Muscle of arm (tissue), 12 donors: ENCODE data around the gene TCERG1. TPM values are rescaled to one million over a fixed set of nuclear protein-coding genes. Genes with fewer than 3 reads are reported as not detected.

ENCODE experiments used
- polyA plus RNA-seq, 12 donors: library from polyadenylated mRNA; unstranded; fragments of 120-200 nt; gene quantifications; one replicate each; pipeline ENCODE4 v1.2.1, GENCODE V29; 2013; ENCODE audit not compliant: insufficient read length in 12 of 12

Gene TCERG1
- polyA plus RNA-seq, 12 donors: 48.1 to 230 (median 84.6) TPM

Other genes starting within 250 kb of the TCERG1 start
- gene RBM27, start 243.7 kb upstream of the TCERG1 start, polyA plus RNA-seq: 10 to 100 TPM in 11 of 12 donors, not detected in 1; 16.4 to 28.3 (median 18.0) TPM
- gene POU4F3, start 108.5 kb upstream of the TCERG1 start, polyA plus RNA-seq: under 1 TPM in 2 of 12 donors, not detected in 10; 0.07 to 0.24 TPM
- not detected for gene GPR151, start 68.9 kb downstream of the TCERG1 start, polyA plus RNA-seq